GM12891 (cell line): ENCODE measurements around the gene PHAF1.
A peak's percentile ranks its signal among the peaks of the same experiment; 100 is the strongest.

Experiments
- DNase-seq: peaks from one replicate; pipeline ENCODE4 v3.0.0; 2011; ENCODE audit warnings: low spot score; ENCODE audit not compliant: insufficient read length
- FAIRE-seq: peaks from 2 replicates; lab custom pipeline; 2011; peaks lifted over from hg19 to GRCh38; lab: Jason Lieb, UNC
- PAX5 ChIP-seq: IDR thresholded peaks from 2 replicates; pipeline ENCODE4 v1.6.1; 2011; ENCODE audit warnings: low read length, moderate library complexity, mild to moderate bottlenecking; ENCODE audit not compliant: insufficient read depth, severe bottlenecking
- POLR2A ChIP-seq: IDR thresholded peaks from 2 replicates; pipeline ENCODE4 v1.6.1; 2011; ENCODE audit warnings: low read depth, low read length, control low read depth
- POLR2AphosphoS5 ChIP-seq: IDR thresholded peaks from 2 replicates; pipeline ENCODE4 v1.6.1; 2011; ENCODE audit warnings: low read depth, low read length, control low read depth
- POU2F2 ChIP-seq: IDR thresholded peaks from 2 replicates; pipeline ENCODE4 v1.6.1; 2011; ENCODE audit warnings: low read depth, mild to moderate bottlenecking, control low read depth, low read length, moderate library complexity
- SPI1 ChIP-seq: IDR thresholded peaks from 2 replicates; pipeline ENCODE4 v1.6.1; 2011; ENCODE audit warnings: low read depth, low read length, control low read depth
- TAF1 ChIP-seq: IDR thresholded peaks from 2 replicates; pipeline ENCODE4 v1.6.1; 2011; ENCODE audit warnings: low read depth, low read length, control low read depth

The PHAF1 gene

GRCh38 chr16:67169011-67169451, 59.3 kb downstream of the PHAF1 start:
- TF ChIP-seq POLR2A (no peak), POU2F2 (no peak), POLR2AphosphoS5 (no peak), TAF1 (no peak), SPI1 (no peak), PAX5 (no peak)
- no peak for DNase-seq
- no peak for FAIRE-seq

GRCh38 chr16:67169642-67170167, 60.0 kb downstream of the PHAF1 start:
- FAIRE-seq (no peak), DNase-seq (no peak)
- TF ChIP-seq TAF1 (no peak), POLR2A (no peak), POLR2AphosphoS5 (no peak)

- TF ChIP-seq POU2F2 (no peak), POLR2AphosphoS5 (no peak), SPI1 (no peak), PAX5 (no peak), TAF1 (no peak), POLR2A (no peak)
- FAIRE-seq (no peak), DNase-seq (no peak)
Observed at GRCh38 chr16:67170168-67170948, 60.6 kb downstream of the PHAF1 start, which contains the start of gene NOL3. NOL3 (plus strand) TSS chr16:67170538.

GRCh38 chr16:67170949-67171649, 61.4 kb downstream of the PHAF1 start:
- TF ChIP-seq SPI1 (no peak), POLR2A (no peak), TAF1 (no peak), POU2F2 (no peak), PAX5 (no peak), POLR2AphosphoS5 (no peak)
- DNase-seq (no peak), FAIRE-seq (no peak)

DNA sequence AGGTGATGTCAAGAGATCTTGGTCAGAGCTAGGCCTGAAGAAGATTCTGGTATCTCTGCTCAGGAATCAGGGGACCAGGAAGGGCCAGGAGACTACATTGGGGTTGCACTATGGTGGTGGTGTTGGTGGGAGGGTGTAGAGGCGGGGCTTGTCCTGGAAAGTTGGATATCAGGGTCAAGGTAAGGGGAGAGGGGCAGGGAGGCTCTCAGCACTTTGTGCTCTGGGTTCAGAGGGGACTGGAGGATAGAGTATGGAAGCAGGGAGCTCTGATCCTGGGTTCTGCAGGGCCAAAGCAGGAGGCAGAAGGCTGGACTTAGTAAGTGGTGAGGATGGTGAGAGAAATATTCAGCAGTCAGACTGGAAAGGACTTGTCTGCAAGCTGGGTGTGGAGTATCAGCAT, 63.6 kb downstream of the PHAF1 start:
- DNase-seq (no peak), FAIRE-seq (peak; percentile 13)
- TF ChIP-seq POLR2A (no peak), SPI1 (no peak)

DNA sequence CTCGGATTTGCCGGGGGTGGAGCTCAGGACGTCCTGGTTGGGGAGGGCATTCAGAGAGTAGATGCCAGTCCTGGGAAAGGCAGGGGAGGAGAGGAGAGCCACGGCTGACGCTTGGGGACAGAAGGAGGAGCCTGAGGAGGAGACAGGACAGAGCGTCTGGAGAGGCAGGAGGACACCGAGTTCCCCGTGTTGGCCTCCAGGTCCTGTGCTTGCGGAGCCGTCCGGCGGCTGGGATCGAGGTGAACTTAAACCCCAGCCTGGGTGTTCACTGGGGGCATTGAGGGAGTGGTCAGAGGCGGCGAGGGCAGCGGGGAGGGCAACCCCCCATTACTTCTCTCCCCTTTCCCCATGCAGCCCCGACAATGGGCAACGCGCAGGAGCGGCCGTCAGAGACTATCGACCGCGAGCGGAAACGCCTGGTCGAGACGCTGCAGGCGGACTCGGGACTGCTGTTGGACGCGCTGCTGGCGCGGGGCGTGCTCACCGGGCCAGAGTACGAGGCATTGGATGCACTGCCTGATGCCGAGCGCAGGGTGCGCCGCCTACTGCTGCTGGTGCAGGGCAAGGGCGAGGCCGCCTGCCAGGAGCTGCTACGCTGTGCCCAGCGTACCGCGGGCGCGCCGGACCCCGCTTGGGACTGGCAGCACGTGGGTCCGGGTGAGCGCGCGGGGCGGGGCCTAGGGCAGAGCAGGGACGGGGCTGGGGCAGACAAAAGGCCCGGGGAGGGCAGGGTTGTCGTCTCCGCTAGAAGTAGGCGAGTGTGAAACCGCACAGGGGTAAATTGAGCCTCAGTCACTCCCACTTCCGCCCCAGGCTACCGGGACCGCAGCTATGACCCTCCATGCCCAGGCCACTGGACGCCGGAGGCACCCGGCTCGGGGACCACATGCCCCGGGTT, 64.3 kb downstream of the PHAF1 start:
- FAIRE-seq (peak; percentile 92), DNase-seq (no peak)
- TF ChIP-seq POLR2AphosphoS5 (no peak), PAX5 (no peak), SPI1 (peak; percentile 54)

DNA sequence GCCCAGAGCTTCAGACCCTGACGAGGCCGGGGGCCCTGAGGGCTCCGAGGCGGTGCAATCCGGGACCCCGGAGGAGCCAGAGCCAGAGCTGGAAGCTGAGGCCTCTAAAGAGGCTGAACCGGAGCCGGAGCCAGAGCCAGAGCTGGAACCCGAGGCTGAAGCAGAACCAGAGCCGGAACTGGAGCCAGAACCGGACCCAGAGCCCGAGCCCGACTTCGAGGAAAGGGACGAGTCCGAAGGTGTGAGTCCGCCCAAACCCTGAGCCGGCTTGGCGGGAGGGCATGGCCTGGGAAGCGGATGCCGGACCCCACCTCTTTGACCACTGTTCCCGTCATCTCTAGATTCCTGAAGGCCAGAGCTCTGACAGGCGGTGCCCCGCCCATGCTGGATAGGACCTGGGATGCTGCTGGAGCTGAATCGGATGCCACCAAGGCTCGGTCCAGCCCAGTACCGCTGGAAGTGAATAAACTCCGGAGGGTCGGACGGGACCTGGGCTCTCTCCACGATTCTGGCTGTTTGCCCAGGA, 65.0 kb downstream of the PHAF1 start:
- DNase-seq, result no peak
- no peak for FAIRE-seq
- TF ChIP-seq PAX5, result no peak
- TF ChIP-seq POLR2AphosphoS5, result no peak
- no peak for TF ChIP-seq TAF1
- no peak for TF ChIP-seq POLR2A
- TF ChIP-seq SPI1, result no peak
- TF ChIP-seq POU2F2, result no peak

DNA sequence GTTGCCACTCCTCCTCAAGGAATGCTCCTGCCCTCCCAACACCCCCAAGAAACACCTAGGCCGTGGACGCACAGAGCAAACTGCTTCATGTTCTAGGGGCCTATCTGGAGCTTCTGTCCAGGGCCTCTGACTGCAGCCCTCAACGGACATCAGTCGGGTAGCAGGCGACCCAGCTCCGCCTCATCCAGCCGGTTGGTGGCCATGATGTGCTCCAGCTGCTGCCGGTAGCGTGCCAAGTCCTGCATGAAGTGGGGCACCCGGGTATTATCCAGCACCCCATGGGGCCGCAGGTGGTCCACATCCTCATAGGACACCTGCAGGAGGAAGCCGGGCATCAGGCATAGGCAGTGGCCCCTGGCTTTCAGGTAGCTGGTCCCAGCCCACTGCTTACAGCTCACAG, 66.9 kb downstream of the PHAF1 start:
- DNase-seq (no peak), FAIRE-seq (no peak)
- TF ChIP-seq PAX5 (no peak), SPI1 (no peak), POLR2A (no peak), POU2F2 (no peak), TAF1 (no peak), POLR2AphosphoS5 (no peak)

GRCh38 chr16:67177743-67178699, 68.3 kb downstream of the PHAF1 start:
- peak; percentile 72 for DNase-seq
- TF ChIP-seq POLR2A (no peak), POLR2AphosphoS5 (no peak), POU2F2 (no peak), PAX5 (no peak), TAF1 (no peak), SPI1 (no peak)
- FAIRE-seq, result peak; percentile 91
